ENCODE measurements around the gene USH1C.

Gene USH1C

GRCh38 chr11:17496406-17496805 lies 47.8 kb downstream of the USH1C start:
- no peak for DNase-seq

- DNase-seq: no peak
These were observed 50.2 kb downstream of the USH1C start for GRCh38 chr11:17494019-17494418.

GRCh38 chr11:17490938-17491337 lies 53.3 kb downstream of the USH1C start:
- no peak for DNase-seq

- no peak for DNase-seq
These were observed 54.0 kb downstream of the USH1C start for GRCh38 chr11:17490232-17490631.

- DNase-seq: no peak
These were observed 54.5 kb downstream of the USH1C start for GRCh38 chr11:17489751-17490150.

GRCh38 chr11:17488563-17488962 lies 55.7 kb downstream of the USH1C start:
- no peak for DNase-seq

- no peak for DNase-seq
These were observed 57.6 kb downstream of the USH1C start for GRCh38 chr11:17486646-17487045.

GRCh38 chr11:17483505-17483904 lies 60.7 kb downstream of the USH1C start:
- no peak for DNase-seq

- DNase-seq: no peak
These were observed 62.3 kb downstream of the USH1C start for GRCh38 chr11:17481905-17482304.

- no peak for DNase-seq
These were observed 64.7 kb downstream of the USH1C start for GRCh38 chr11:17479284-17480214.

GRCh38 chr11:17478070-17478469 lies 66.1 kb downstream of the USH1C start:
- no peak for DNase-seq

- DNase-seq: no peak
These were observed 66.9 kb downstream of the USH1C start for GRCh38 chr11:17477361-17477760.

GRCh38 chr11:17477084-17477333 lies 67.2 kb downstream of the USH1C start:
- DNase-seq: no peak

GRCh38 chr11:17476317-17477083 lies 67.7 kb downstream of the USH1C start, which contains the start of gene ABCC8:
ABCC8 (minus strand) TSS chr11:17476845; CDS start chr11:17476776, 69 bp downstream.
- DNase-seq: no peak

GRCh38 chr11:17475666-17476316 lies 68.4 kb downstream of the USH1C start:
- no peak for DNase-seq

- no peak for DNase-seq
These were observed 71.0 kb downstream of the USH1C start for GRCh38 chr11:17473071-17473744.

GRCh38 chr11:17472467-17472866 lies 71.7 kb downstream of the USH1C start:
- DNase-seq: no peak

- no peak for DNase-seq
These were observed 72.7 kb downstream of the USH1C start for GRCh38 chr11:17471501-17471900.

GRCh38 chr11:17469998-17470397 lies 74.2 kb downstream of the USH1C start:
- DNase-seq: no peak

GRCh38 chr11:17468122-17468521 lies 76.1 kb downstream of the USH1C start:
- no peak for DNase-seq

GRCh38 chr11:17463546-17464174 lies 80.6 kb downstream of the USH1C start:
- no peak for DNase-seq

GRCh38 chr11:17462940-17463339 lies 81.3 kb downstream of the USH1C start:
- DNase-seq: no peak

- no peak for DNase-seq
These were observed 83.8 kb downstream of the USH1C start for GRCh38 chr11:17460406-17460805.
